HS-5 (cell line): ENCODE measurements around the gene SPRY4.
"Not testable (repeated sequence)": the region's sequence is repeated elsewhere in the genome, so short reads cannot be mapped to it uniquely, and the experiment has no call there.

Experiments used
- DNase-seq: peaks from one replicate; pipeline ENCODE4 v3.0.0-alpha.2; 2012; ENCODE audit warnings: low read depth

SPRY4 gene

GRCh38 chr5:142292808-142293207, 32.0 kb downstream of the SPRY4 start:
- no peak for DNase-seq

DNA sequence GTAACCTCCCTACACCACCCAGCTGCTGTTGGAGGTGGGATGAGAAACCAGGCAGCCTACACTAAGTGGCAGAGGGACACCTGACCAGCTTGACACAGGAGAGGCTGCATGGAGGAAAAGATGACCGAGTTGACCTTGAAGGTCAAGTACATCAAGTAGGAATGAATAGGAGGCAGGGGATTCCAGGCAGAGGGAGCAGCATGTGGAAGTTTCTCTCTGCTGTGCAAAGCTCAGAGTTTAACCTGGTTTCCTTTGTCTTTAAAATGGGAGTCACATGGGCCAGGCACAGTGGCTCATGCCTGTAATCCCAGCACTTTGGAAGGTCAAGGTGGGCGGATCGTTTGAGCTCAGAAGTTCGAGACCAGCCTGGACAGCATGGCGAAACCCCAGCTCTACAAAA, 32.6 kb downstream of the SPRY4 start:
- DNase-seq = no peak

GRCh38 chr5:142290577-142291299, 34.1 kb downstream of the SPRY4 start:
- DNase-seq = no peak

DNA sequence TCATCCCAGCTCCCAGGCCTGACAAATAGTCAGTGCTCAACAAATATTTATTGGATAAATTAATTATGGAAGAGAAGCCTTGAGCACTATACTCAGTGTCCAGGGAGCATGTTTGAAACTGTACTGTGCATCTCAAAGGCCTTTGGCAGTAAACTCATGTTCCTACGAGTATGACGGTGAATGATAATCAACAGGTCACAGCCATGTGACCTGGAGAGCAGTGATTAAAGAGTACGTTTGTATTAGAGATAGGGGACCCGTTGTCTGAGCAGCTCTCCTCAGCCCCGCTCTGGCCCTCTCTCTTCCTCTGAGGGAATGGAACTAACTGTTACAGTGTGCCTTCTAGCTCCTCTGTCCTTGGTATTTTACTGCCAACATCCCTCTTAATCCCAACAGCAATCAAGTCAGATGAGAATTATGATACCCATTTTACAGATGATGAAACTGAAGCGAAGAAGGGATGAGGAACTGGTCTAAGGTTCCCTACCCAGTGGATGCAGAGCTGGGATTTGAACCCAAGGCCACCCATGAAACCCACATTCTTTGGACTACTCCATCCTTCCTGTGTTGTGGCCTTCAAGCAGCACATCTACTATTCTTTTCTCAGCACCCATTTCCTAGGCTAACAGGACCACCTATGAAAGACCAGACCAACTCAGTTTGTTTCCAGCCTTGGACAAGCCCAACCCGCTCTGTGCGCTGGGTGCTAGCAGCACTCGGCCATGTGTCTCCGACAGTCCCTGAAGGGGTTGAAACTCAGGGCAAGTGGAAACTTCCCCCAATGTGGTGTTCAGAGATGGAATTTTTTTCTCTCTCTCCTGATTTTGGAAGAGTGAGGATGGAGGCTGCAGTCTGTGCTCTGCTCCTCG, 34.9 kb downstream of the SPRY4 start:
- DNase-seq = no peak

GRCh38 chr5:142287973-142288313, 36.9 kb downstream of the SPRY4 start:
- no peak for DNase-seq

DNA sequence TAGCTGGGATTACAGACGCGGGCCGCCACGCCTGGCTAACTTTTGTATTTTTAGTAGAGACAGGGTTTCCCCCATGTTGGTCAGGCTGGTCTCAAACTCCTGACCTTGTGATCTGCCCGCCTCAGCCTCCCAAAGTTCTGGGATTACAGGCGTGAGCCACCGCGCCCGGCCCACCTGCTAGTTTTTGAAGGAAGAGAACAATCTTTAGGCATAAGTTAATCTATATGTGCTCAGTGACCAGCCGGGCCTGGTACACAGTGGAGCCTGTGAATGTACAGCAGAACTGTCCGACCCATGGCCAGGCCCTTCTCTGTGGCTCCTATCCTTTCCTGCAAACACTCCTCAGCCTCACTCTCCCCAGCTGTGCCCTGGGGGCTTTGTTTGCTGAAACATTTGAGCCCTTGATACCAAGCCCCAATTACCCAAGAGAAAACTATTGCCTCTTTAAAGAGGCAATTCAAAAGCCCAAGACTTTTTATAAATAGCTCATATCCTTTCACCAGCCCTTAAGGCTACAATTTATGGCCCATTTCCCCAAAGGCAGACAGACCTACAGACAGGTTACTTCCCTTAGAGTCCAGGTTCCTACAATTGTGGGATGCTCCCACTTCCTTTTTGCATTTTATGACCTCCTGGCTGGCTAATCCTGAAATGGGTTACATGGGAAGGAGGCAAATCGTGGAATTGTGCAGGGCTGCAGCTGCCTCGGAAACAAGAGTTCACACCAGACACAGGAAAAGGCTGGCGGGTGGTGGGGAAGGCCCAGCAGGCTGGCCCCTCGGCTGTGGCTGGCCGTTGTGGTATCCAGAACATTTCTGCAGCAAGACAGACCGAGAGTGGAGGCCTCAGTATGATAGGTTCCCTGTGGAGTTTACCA, 37.5 kb downstream of the SPRY4 start:
- DNase-seq = no peak

DNA sequence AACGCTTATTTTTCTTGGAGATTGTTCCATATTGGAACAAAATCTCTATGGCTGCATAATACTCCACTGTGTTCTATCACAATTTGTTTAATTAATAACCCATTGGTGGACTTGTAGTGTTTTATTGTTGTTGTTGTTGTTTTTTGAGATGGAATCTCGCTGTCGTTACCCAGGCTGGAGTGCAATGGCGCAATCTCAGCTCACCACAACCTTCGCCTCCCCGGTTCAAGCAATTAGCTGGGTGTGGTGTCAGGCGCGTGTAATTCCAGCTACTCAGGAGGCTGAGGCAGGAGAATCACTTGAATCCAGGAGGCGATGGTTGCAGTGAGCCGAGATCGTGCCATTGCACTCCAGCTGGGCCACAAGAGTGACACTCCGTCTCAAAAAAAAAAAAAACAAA, 38.7 kb downstream of the SPRY4 start:
- DNase-seq = no peak

- DNase-seq = no peak
These were observed 41.5 kb downstream of the SPRY4 start for GRCh38 chr5:142283304-142283703.

DNA sequence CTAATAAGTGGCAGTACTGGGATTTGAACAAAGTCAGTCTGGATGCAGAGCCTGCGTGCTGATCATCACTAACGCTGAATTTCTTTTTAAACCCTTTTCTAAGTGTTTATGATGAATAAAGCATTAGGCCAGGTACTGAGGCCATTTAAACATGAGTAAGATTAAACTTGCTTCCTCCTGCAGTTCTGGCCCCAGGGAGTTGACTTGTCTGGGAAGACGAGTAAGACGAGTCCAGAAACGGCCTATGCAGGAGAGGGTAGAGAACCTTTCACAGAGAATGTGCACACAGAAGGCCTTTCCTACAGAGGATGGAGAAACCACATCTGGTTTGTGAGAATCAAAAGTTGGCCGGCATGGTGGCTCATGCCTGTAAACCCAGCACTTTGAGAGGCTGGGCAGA, 42.9 kb downstream of the SPRY4 start:
- DNase-seq = no peak

- no peak for DNase-seq
These were observed 43.8 kb downstream of the SPRY4 start for GRCh38 chr5:142281008-142281367.

- DNase-seq = no peak
These were observed 44.5 kb downstream of the SPRY4 start for GRCh38 chr5:142280066-142281007.

GRCh38 chr5:142278627-142279026, 46.2 kb downstream of the SPRY4 start:
- no peak for DNase-seq

GRCh38 chr5:142277796-142278195, 47.0 kb downstream of the SPRY4 start:
- no peak for DNase-seq

- no peak for DNase-seq
These were observed 48.3 kb downstream of the SPRY4 start for GRCh38 chr5:142276517-142276916.

GRCh38 chr5:142275496-142275895, 49.3 kb downstream of the SPRY4 start:
- no peak for DNase-seq

GRCh38 chr5:142272596-142272995, 52.2 kb downstream of the SPRY4 start:
- DNase-seq = not testable (repeated sequence)

DNA sequence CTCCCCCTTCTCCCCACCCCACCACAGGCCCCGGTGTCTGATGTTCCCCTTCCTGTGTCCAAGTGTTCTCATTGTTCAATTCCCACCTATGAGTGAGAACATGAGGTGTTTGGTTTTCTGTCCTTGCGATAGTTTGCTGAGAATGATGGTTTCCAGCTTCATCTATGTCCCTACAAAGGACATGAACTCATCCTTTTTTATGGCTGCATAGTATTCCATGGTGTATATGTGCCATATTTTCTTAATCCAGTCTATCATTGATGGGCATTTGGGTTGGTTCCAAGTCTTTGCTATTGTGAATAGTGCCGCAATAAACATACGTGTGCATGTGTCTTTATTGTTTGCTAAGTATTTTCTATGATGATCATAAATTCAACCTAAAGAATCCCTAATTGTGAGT, 60.7 kb downstream of the SPRY4 start:
- DNase-seq = not testable (repeated sequence)

DNA sequence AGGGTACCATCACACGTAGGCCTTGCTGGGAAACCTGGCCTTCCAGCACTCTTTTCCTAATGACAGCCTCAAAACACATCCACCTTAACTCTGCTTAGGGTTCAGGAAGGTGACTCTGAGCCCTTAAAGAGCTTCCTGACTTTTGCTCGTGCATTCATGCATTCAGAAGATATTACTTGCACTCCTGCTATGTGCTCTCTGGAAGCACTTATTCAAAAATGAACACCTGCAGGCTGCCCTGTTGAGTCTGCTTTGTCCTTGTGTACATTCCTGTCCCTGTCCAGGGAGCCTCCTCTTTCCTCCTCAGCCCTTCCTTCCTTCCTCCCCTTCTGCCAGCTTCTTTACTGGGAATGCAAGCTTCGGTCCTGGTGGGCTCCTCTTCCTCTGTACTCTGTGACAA, 61.5 kb downstream of the SPRY4 start:
- DNase-seq = no peak

- no peak for DNase-seq
These were observed 62.1 kb downstream of the SPRY4 start for GRCh38 chr5:142262683-142263082.
